ENCODE results near the gene KCTD3.

Gene KCTD3

GRCh38 chr1:215600867-215601266 is 33.8 kb downstream of the KCTD3 start:
- H3K27ac ChIP-seq, result no peak overlapping the region
- no peak overlapping the region for H3K4me3 ChIP-seq

GRCh38 chr1:215601276-215601675 is 34.2 kb downstream of the KCTD3 start:
- H3K4me3 ChIP-seq, result no peak overlapping the region

GRCh38 chr1:215603319-215603718 is 36.2 kb downstream of the KCTD3 start:
- no peak overlapping the region for H3K27ac ChIP-seq
- no peak overlapping the region for H3K4me3 ChIP-seq

More at GRCh38 chr1:215601276-215601675, 34.2 kb downstream of the KCTD3 start:
- no peak overlapping the region for H3K27ac ChIP-seq

- Histone ChIP-seq H3K4me3 (no peak overlapping the region), H3K27ac (no peak overlapping the region)
Observed at GRCh38 chr1:215605011-215605621, 38.0 kb downstream of the KCTD3 start.

GRCh38 chr1:215606036-215606435 is 38.9 kb downstream of the KCTD3 start:
- H3K4me3 ChIP-seq, result no peak overlapping the region
- no peak overlapping the region for H3K27ac ChIP-seq

GRCh38 chr1:215606564-215607168 is 39.6 kb downstream of the KCTD3 start:
- H3K27ac ChIP-seq, result no peak overlapping the region
- H3K4me3 ChIP-seq, result no peak overlapping the region

GRCh38 chr1:215607412-215607811 is 40.3 kb downstream of the KCTD3 start:
- no peak overlapping the region for H3K4me3 ChIP-seq
- H3K27ac ChIP-seq, result no peak overlapping the region

GRCh38 chr1:215608646-215609045 is 41.5 kb downstream of the KCTD3 start:
- Histone ChIP-seq H3K4me3 (no peak overlapping the region), H3K27ac (no peak overlapping the region)

GRCh38 chr1:215612391-215612790 is 45.3 kb downstream of the KCTD3 start:
- Histone ChIP-seq H3K4me3 (no peak overlapping the region), H3K27ac (no peak overlapping the region)

- Histone ChIP-seq H3K27ac (no peak overlapping the region), H3K4me3 (no peak overlapping the region)
Observed at GRCh38 chr1:215617979-215618378, 50.9 kb downstream of the KCTD3 start.

- Histone ChIP-seq H3K27ac (no peak overlapping the region), H3K4me3 (no peak overlapping the region)
Observed at GRCh38 chr1:215623162-215623561, 56.1 kb downstream of the KCTD3 start.

GRCh38 chr1:215625949-215626348 is 58.8 kb downstream of the KCTD3 start:
- Histone ChIP-seq H3K4me3 (no peak overlapping the region), H3K27ac (no peak overlapping the region)

GRCh38 chr1:215631040-215631439 is 63.9 kb downstream of the KCTD3 start:
- Histone ChIP-seq H3K4me3 (no peak overlapping the region), H3K27ac (no peak overlapping the region)

GRCh38 chr1:215631489-215631888 is 64.4 kb downstream of the KCTD3 start:
- no peak overlapping the region for H3K4me3 ChIP-seq
- no peak overlapping the region for H3K27ac ChIP-seq

GRCh38 chr1:215635827-215636226 is 68.7 kb downstream of the KCTD3 start:
- peak overlapping the region in 12 of 21 experiments; percentile 35 to 81 (median 69) for H3K27ac ChIP-seq

GRCh38 chr1:215636258-215636965 is 69.3 kb downstream of the KCTD3 start:
- no peak overlapping the region for H3K4me3 ChIP-seq

More at GRCh38 chr1:215635827-215636226, 68.7 kb downstream of the KCTD3 start:
- H3K4me3 ChIP-seq, result no peak overlapping the region

GRCh38 chr1:215637041-215637573 is 70.0 kb downstream of the KCTD3 start:
- Histone ChIP-seq H3K27ac (peak overlapping the region in 12 of 21 experiments; percentile 35 to 81 (median 69)), H3K4me3 (no peak overlapping the region)

More at GRCh38 chr1:215636258-215636965, 69.3 kb downstream of the KCTD3 start:
- H3K27ac ChIP-seq, result peak overlapping the region in 14 of 21 experiments; percentile 32 to 81 (median 67)

- H3K27ac ChIP-seq, result no peak overlapping the region
Observed at GRCh38 chr1:215640429-215641148, 73.5 kb downstream of the KCTD3 start.

GRCh38 chr1:215643592-215644321 is 76.7 kb downstream of the KCTD3 start:
- no peak overlapping the region for H3K27ac ChIP-seq
- no peak overlapping the region for H3K4me3 ChIP-seq

More at GRCh38 chr1:215640429-215641148, 73.5 kb downstream of the KCTD3 start:
- no peak overlapping the region for H3K4me3 ChIP-seq

Data from skin epidermis (tissue), 12 donors.